ENCODE data around the gene BICDL2. TPM values are rescaled to one million over a fixed set of nuclear protein-coding genes. Genes with fewer than 3 reads are reported as not detected.
"Not testable (repeated sequence)": the region's sequence is repeated elsewhere in the genome, so short reads cannot be mapped to it uniquely, and the experiment has no call there.

BICDL2 gene, protein sequence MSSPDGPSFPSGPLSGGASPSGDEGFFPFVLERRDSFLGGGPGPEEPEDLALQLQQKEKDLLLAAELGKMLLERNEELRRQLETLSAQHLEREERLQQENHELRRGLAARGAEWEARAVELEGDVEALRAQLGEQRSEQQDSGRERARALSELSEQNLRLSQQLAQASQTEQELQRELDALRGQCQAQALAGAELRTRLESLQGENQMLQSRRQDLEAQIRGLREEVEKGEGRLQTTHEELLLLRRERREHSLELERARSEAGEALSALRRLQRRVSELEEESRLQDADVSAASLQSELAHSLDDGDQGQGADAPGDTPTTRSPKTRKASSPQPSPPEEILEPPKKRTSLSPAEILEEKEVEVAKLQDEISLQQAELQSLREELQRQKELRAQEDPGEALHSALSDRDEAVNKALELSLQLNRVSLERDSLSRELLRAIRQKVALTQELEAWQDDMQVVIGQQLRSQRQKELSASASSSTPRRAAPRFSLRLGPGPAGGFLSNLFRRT
- not detected in 2 replicates for total RNA-seq

DNA sequence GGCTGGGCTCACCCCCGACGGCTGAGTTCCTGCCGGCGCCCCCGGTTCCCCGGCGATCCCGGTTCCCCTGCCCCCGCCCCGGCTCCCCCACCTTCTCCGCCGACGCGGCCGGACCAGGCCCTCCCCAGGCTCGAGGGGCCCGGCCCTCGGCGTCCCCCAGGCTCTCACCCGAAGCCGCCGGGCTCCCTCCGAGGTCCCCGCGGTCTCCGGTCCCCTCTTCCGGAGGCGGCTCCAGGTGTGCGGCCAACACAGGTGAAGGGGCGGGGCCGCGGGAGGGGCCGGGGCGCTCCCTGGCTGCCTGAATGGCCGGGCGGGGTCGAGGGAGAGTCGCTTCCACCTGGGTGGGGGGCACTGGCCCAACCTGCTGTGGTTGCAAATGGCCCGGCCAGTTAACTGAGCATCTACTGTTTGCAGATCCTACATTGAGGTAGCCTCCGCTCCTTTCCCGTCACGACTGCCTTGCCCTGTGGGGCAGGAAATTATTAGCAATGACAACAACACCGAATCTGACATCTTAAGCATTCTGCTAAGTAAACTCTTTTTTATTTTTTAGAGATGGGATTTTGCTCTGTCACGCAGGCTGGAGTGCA lies at the start of gene BICDL2:
BICDL2 (minus strand) TSS at position 219 of the 590 bp plus-strand sequence. CDS start 1,448 bp downstream, outside the sequence.
- DNase-seq (ENCODE audit: low read depth, low spot score) = no peak

DNA sequence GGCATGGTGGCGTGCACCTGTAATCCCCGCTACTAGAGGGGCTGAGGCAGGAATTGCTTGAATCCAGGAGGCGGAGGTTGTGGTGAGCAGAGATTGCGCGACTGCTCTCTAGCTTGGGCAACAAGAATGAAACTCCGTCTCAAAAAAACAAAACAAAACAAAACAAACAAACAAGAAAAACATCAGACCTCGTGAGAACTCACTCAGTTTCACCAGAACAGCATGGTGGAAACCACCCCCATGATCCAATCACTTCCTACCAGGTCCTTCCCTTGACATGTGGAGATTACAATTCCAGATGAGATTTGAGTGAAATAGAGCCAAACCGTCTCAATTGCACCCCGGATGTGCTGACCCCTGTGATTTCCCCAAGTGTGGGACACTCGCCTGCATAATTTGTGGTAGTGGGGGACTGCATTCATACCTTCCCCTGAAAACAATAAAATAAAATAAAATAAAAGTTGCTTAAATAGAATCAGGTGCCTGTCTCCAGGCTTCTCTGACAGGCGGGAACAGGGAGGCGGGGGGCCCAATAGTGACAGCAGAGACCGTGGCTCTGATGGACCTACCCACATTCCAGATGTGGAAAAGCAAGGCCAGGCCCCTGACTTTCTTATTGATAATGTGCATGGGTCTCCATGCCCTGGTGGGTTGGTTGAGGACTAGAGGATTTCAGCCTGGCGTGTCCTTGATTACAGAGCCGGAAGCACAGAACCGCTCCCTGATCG lies 49.3 kb upstream of the BICDL2 start:
- no peak for DNase-seq (ENCODE audit: low read depth, low spot score)

DNA sequence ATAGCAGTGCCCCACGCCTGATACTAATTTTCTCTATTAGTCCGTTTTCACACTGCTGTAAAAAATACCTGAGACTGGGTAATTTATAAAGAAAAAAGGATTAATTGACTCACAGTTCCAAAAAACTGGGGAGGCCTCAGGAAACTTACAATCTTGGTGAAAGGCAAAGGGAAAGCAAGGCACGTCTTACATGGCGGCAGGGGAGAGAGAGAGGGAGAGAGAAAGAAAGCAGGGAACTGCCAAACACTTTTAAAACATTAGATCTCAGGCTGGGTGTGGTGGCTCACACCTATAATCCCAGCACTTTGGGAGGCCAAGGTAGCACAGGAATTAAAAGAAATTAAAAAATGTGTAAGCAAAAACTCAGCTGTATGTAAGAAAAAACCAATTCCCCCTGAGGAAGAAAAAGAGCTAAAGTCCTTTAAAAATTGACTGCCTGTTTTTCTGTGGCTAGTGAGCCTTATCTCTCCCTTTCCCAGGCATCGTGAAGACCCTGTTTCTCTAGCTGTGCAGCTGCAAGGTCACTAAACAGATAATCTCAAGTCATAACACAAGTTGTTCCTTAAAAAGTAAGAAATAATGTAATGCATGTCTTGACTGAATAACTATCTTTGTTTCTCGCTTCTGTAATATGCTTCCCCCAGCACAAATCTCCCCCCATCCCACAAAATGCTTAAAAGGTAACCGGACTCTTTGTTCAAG lies 48.4 kb upstream of the BICDL2 start:
- no peak for DNase-seq (ENCODE audit: low read depth, low spot score)

DNA sequence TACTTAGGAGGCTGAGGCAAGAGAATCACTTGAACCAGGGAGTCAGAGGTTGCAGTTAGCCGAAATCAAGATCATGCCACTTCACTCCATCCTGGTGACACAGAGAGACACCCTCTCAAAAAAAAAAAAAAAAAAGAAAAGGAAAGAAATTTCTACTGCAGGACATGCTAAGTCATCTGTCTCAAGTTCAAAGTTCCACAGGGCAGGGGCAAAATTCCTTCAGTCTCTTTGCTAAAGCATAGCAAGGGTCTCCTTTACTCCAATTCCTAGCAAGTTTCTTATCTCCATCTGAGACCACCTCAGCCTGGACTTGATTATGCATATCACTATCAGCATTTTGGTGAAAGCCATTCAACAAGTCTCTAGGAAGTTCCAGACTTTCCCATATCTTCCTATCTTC lies 47.7 kb upstream of the BICDL2 start:
- DNase-seq (ENCODE audit: low read depth, low spot score) = no peak

GRCh38 chr16:3083408-3083807 lies 46.7 kb upstream of the BICDL2 start:
- DNase-seq (ENCODE audit: low read depth, low spot score) = not testable (repeated sequence)

GRCh38 chr16:3081957-3082356 lies 45.2 kb upstream of the BICDL2 start:
- DNase-seq (ENCODE audit: low read depth, low spot score) = not testable (repeated sequence)

DNA sequence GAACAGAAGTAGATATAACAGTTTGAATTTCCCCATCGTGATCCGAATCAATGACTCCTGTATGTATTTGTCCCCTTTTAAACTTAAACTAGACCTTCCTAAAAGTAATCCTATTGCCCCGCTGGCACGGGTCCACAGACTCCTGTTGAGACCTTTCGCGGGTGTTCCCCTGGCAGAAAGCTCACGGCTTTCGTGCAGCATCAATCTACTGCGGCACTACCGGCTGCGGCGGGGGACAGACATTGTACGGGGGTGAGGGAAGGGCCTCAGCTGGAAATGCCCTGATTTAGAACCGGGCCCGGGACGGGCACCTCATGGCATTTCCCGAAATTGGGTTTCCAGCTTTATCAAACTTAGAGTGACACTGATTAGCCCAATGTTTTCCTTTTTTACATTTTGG lies 43.3 kb upstream of the BICDL2 start:
- DNase-seq (ENCODE audit: low read depth, low spot score) = no peak

GRCh38 chr16:3076577-3076976 lies 39.8 kb upstream of the BICDL2 start:
- DNase-seq (ENCODE audit: low read depth, low spot score) = no peak

DNA sequence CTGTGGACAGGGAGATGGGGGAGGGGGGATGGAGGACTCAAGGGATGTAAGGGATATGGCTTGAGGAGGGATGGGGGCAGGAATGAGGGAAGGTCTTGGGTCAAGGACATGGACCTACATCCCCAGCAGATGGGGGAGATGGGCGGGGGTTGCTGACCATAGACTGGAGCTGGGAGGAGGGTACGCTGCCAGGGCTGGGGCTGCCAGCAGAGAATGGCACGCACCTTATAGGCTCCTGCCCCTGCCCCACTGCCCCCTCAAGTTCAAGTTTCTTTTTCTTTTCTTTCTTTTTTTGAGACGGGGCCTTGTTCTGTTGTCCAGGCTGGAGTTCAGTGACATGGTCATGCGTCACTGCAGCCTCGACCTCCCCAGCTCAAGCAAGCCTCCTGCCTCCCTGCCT lies 39.2 kb upstream of the BICDL2 start:
- DNase-seq (ENCODE audit: low read depth, low spot score) = not testable (repeated sequence)

DNA sequence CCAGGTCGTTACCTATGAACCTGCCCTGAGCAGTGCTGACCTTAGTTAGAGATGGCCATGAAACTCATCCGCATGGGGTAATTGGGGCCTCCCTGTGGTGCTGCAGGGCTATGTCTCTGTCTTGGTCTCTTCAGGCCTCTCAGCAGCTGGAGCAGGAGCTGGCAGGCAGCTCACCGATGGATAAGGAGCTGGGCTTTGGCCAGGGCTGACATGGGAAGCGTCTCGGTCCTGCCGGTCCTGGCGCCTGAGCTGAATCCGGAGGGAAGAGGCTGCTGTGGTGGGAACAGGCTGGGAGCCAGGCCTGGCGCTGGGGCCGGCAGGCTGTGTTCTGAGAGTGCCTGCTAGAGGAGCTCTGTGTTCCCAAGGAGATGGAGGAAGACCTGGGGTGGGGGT lies 38.8 kb upstream of the BICDL2 start:
- DNase-seq (ENCODE audit: low read depth, low spot score) = no peak

DNA sequence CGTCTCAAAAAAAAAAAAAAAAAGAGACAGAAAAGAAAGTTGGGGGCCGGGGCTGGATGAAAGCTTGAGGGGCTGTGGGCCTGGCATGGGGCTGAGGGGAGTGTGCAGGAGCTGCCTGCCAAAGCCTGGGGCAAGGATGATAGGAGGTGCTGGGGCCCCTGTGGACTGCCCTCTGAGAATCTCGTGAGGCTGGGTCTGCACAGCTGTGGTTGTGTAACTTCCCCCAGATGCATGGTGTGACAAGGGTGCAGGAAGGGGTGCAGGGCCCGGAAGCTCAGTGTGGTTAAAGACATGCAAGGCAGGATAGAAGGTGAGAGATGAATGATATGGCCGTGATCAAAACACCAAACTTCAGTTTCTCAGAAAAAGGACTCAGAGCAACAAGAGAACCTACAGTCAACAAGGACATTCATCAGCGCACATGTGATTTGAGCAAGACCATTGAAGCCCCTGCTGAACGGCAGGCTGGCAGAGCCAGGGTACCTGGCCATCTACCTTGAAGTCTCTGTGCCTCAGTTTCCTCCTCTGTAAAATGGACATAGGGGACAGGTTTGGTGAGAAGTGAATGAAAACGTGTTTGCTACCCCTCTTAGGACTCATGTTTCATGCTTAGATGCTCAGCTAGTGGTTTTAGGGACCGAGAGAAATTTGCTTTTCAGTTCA lies 38.2 kb upstream of the BICDL2 start:
- no peak for DNase-seq (ENCODE audit: low read depth, low spot score)

- DNase-seq (ENCODE audit: low read depth, low spot score) = no peak
These were observed 36.7 kb upstream of the BICDL2 start for GRCh38 chr16:3073448-3073847.

GRCh38 chr16:3072576-3073263 lies 36.0 kb upstream of the BICDL2 start:
- not testable (repeated sequence) for DNase-seq (ENCODE audit: low read depth, low spot score)

DNA sequence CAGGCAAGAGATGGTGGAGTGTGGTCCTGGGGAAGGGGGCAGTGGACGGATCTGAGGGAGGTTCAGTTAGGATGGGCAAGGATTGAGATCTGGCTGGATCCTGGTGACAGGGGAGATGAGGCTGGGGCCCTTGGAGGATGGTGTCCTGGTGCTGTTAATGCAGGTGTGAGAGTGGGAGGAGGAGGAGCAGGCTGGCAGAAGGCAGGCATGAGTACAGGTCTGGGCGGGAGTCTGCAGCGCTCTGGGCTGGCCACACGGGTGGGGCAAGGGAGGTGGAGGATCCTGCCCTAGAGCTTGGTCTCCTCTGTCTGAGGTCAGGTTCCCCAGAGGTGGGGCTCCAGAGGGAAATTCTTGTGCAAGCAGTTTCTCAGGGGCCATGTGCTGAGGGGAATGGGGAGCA lies 35.4 kb upstream of the BICDL2 start:
- not testable (repeated sequence) for DNase-seq (ENCODE audit: low read depth, low spot score)

DNA sequence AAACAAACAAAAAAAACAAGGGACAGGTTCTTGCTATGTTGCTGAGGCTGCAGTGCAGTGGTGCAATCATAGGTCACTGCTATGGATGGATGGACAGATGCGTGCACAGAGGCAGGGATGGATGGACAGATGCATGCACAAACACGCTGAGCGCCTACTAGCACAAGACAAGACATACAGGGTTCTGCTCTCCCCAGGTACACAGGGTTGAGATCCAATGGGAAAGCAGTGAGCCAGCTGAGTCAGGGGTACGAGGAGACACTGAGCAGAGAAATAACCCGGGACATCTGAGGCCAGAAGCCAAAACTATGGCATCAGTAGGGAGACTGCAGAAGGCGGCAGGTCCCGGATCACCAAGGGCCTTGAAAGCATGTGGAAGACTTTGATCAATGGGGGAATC lies 34.9 kb upstream of the BICDL2 start:
- DNase-seq (ENCODE audit: low read depth, low spot score) = no peak

- no peak for DNase-seq (ENCODE audit: low read depth, low spot score)
These were observed 33.9 kb upstream of the BICDL2 start for GRCh38 chr16:3070608-3071111.

DNA sequence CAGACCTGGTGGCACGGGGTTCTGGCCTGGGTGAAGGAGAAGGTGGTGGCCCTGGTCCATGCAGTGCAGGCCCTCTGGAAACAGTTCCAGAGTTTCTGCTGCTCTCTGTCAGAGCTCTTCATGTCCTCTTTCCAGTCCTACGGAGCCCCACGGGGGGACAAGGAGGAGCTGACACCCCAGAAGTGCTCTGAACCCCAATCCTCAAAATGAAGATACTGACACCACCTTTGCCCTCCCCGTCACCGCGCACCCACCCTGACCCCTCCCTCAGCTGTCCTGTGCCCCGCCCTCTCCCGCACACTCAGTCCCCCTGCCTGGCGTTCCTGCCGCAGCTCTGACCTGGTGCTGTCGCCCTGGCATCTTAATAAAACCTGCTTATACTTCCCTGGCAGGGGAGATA lies 32.4 kb upstream of the BICDL2 start:
- DNase-seq (ENCODE audit: low read depth, low spot score) = not testable (repeated sequence)

- no peak for DNase-seq (ENCODE audit: low read depth, low spot score)
These were observed 31.7 kb upstream of the BICDL2 start for GRCh38 chr16:3068487-3068886.

- no peak for DNase-seq (ENCODE audit: low read depth, low spot score)
These were observed 29.6 kb upstream of the BICDL2 start for GRCh38 chr16:3066440-3066748.

DNA sequence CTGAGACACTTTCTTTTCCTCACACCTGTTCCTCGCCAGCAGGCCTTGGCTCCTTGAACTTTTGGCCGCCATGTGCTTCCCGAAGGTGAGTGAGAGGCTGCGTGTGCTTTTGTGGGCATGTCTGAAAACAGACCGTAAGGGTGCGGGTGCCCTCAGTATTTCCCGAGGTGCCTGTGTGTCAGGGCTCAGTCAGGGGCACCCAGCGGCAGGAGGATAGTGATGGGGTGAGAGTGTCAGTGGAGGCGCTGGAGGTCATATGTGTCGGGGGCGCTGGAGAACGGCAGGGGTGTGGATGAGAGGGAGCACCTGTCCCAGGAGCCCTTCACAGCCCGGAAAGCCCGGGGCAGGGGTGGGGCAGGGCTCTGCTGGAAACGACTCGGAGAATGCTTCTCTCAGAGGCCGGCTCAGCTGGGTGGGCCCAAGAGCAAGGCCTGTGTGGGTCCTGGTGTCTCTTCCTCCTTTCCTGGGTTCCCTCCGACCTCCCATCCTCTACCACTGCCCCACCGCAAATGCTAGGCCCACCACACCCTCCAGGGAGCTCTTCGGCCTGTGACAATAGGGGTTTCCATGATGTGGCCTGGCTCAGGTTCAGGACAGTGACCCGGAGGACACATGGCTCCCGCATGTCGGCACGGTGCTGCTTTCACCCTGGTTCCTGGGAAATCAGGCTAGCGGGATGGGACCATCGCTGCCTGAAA lies 29.1 kb upstream of the BICDL2 start:
- DNase-seq (ENCODE audit: low read depth, low spot score) = no peak

All from pulmonary artery endothelial cell (primary cell).